ENCODE measurements around the gene MYO5B.

Gene MYO5B

DNA sequence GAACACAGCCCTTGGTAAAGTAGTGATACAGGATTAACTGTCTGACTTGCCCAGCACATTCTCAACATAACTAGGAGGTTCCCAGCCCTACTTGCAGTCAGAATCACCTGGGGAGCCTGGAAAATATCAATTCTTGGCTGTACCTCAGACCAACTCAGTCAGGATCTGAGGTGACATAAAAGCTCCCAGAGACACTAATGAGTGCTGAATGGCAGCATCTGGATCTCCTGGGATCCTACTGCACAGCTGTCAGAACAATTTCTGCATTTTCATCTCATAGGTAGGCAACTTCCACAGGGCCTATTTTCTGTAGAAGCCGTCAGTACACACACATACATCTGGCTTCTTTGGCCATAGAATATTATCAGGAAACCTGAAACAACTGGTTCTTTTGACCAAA is 138.8 kb downstream of the MYO5B start:
- no peak overlapping the region for H3K27ac ChIP-seq
- TF ChIP-seq, protein P1, sequence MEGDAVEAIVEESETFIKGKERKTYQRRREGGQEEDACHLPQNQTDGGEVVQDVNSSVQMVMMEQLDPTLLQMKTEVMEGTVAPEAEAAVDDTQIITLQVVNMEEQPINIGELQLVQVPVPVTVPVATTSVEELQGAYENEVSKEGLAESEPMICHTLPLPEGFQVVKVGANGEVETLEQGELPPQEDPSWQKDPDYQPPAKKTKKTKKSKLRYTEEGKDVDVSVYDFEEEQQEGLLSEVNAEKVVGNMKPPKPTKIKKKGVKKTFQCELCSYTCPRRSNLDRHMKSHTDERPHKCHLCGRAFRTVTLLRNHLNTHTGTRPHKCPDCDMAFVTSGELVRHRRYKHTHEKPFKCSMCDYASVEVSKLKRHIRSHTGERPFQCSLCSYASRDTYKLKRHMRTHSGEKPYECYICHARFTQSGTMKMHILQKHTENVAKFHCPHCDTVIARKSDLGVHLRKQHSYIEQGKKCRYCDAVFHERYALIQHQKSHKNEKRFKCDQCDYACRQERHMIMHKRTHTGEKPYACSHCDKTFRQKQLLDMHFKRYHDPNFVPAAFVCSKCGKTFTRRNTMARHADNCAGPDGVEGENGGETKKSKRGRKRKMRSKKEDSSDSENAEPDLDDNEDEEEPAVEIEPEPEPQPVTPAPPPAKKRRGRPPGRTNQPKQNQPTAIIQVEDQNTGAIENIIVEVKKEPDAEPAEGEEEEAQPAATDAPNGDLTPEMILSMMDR (conservative IDR thresholded peaks at IDR 0.05) = no peak

- H3K27ac ChIP-seq = no peak overlapping the region
- TF ChIP-seq, protein P1 (conservative IDR thresholded peaks at IDR 0.05) = no peak
Measured at GRCh38 chr18:50055488-50055887, 139.5 kb downstream of the MYO5B start.

DNA sequence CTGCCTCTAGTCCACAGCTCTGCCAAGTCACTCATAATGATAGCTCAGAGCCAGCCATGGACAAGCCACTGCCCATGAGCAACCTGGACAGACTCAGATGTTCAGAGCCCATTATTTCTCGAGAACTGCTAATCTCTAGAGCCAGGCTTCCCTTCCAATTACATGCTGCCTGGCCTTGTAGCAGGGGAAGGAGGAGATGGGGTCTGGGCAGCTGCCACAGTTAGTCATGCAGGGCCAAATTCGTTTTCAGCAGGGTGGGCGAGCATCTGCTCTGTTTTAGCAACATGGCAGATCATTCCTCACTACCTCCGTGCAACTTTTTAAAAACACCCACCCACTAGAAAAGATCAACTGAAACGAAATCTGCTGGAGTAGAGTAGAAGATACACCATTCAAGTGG is 141.8 kb downstream of the MYO5B start:
- no peak overlapping the region for H3K27ac ChIP-seq
- TF ChIP-seq, protein P1 (conservative IDR thresholded peaks at IDR 0.05) = no peak

DNA sequence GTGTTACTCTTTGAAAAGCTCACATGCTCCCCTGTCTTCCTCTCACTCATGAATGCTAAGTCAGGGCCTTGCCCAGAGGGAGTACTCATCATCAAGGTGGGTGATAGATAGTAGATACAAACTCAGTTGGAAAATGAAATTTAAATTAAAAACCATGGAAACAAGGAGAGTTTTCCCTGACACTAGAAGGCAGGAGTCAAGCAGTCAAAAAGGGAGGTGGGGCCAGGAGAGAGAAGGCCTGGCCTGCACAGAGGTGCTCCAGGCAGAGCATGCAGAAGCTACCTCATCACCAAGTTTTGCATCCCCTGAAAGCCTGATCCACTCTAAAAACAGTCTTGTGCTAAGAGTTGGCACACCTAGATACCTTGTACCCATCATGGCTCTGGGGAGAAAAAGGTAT is 143.7 kb downstream of the MYO5B start:
- TF ChIP-seq, protein P1 (conservative IDR thresholded peaks at IDR 0.05) = peak; percentile 62
- H3K27ac ChIP-seq = no peak overlapping the region

- TF ChIP-seq, protein P1 (conservative IDR thresholded peaks at IDR 0.05) = no peak
- H3K27ac ChIP-seq = no peak overlapping the region
Measured at GRCh38 chr18:50045126-50045525, 149.8 kb downstream of the MYO5B start.

GRCh38 chr18:50044402-50044801 is 150.5 kb downstream of the MYO5B start:
- TF ChIP-seq, protein P1 (conservative IDR thresholded peaks at IDR 0.05) = 0 out of 2 replicates have a peak, but pooled peaks have one; percentile 10
- H3K27ac ChIP-seq = no peak overlapping the region

DNA sequence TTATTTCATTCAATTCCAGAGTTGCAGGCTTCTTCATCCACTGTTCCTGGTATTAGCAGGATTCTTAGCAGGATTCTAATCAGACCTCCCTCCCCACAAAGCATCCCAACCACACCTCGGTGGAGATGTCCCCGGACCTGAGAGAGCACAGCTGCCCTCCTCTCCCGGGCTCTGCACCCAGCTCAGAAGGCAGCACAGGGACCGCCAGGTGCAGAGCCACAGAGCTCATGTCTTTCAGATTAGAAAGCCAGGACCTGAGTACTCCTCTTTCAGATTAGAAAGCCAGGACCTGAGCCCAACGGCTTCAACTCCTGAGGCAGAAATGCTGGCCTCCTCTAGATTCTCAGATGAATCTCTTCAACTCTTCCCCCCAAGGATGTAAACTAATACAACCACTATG is 152.3 kb downstream of the MYO5B start:
- H3K27ac ChIP-seq = no peak overlapping the region
- TF ChIP-seq, protein P1 (conservative IDR thresholded peaks at IDR 0.05) = no peak

GRCh38 chr18:50039746-50040145 is 155.2 kb downstream of the MYO5B start:
- TF ChIP-seq, protein P1 (conservative IDR thresholded peaks at IDR 0.05) = no peak
- no peak overlapping the region for H3K27ac ChIP-seq

All from VCaP (cell line).